Neural cell (in vitro differentiated cells): ENCODE results near the gene PLCD1.

Experiments
- EZH2 ChIP-seq: fragments of 200-600, 300-800 bp; shearing (Covaris generic), sonication (generic); IDR thresholded peaks from 2 replicates; pipeline ENCODE4 v1.6.1; 2014; ENCODE audit warnings: antibody characterized with exemption, low read length, borderline replicate concordance, mild to moderate bottlenecking; ENCODE audit not compliant: insufficient read depth, poor library complexity, severe bottlenecking
- TF ChIP-seq, protein P1 (sequence below): IDR thresholded peaks from 2 replicates; pipeline ENCODE4 v1.6.1; 2012; ENCODE audit warnings: borderline replicate concordance
- TF ChIP-seq, protein P2 (sequence below): fragments of 450-650 bp; IDR thresholded peaks from 2 replicates; pipeline ENCODE4 v1.5.1; 2014; ENCODE audit warnings: antibody characterized with exemption, mild to moderate bottlenecking, moderate library complexity; ENCODE audit not compliant: poor library complexity, severe bottlenecking

- TF ChIP-seq, protein P1, sequence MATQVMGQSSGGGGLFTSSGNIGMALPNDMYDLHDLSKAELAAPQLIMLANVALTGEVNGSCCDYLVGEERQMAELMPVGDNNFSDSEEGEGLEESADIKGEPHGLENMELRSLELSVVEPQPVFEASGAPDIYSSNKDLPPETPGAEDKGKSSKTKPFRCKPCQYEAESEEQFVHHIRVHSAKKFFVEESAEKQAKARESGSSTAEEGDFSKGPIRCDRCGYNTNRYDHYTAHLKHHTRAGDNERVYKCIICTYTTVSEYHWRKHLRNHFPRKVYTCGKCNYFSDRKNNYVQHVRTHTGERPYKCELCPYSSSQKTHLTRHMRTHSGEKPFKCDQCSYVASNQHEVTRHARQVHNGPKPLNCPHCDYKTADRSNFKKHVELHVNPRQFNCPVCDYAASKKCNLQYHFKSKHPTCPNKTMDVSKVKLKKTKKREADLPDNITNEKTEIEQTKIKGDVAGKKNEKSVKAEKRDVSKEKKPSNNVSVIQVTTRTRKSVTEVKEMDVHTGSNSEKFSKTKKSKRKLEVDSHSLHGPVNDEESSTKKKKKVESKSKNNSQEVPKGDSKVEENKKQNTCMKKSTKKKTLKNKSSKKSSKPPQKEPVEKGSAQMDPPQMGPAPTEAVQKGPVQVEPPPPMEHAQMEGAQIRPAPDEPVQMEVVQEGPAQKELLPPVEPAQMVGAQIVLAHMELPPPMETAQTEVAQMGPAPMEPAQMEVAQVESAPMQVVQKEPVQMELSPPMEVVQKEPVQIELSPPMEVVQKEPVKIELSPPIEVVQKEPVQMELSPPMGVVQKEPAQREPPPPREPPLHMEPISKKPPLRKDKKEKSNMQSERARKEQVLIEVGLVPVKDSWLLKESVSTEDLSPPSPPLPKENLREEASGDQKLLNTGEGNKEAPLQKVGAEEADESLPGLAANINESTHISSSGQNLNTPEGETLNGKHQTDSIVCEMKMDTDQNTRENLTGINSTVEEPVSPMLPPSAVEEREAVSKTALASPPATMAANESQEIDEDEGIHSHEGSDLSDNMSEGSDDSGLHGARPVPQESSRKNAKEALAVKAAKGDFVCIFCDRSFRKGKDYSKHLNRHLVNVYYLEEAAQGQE, result no peak
- TF ChIP-seq, protein P2, sequence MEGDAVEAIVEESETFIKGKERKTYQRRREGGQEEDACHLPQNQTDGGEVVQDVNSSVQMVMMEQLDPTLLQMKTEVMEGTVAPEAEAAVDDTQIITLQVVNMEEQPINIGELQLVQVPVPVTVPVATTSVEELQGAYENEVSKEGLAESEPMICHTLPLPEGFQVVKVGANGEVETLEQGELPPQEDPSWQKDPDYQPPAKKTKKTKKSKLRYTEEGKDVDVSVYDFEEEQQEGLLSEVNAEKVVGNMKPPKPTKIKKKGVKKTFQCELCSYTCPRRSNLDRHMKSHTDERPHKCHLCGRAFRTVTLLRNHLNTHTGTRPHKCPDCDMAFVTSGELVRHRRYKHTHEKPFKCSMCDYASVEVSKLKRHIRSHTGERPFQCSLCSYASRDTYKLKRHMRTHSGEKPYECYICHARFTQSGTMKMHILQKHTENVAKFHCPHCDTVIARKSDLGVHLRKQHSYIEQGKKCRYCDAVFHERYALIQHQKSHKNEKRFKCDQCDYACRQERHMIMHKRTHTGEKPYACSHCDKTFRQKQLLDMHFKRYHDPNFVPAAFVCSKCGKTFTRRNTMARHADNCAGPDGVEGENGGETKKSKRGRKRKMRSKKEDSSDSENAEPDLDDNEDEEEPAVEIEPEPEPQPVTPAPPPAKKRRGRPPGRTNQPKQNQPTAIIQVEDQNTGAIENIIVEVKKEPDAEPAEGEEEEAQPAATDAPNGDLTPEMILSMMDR, result no peak
- TF ChIP-seq EZH2, result no peak
These were observed 59.8 kb downstream of the PLCD1 start for GRCh38 chr3:37969596-37970100.
